RWPE1 (cell line): Measurements from ENCODE around the gene PTPN4.

Source experiments
- CTCF ChIA-PET: fragments of 350-600 bp; sonication (Branson Sonifier 250); formaldehyde crosslinking; extraction: SDS; loops from one replicate; lab custom pipeline; 2021; lab: Yijun Ruan, JAX
- POLR2A ChIA-PET: fragments of 400-600 bp; formaldehyde crosslinking; extraction: SDS; loops from one replicate; lab custom pipeline; 2020; ENCODE audit warnings: antibody characterized with exemption; ENCODE audit not compliant: low non-redundant PET; lab: Yijun Ruan, JAX
- DNase-seq: peaks from one replicate; pipeline ENCODE4 v3.0.0; 2012; ENCODE audit warnings: low spot score
- H3K27ac ChIP-seq: fragments of 450-650 bp; 2 replicates; pipeline ENCODE4 v1.5.1; 2017
- TF ChIP-seq, protein P1 (sequence below): fragments of 450-650 bp; conservative IDR thresholded peaks from 2 replicates; pipeline ENCODE4 v1.5.1; 2017; ENCODE audit warnings: low read depth, mild to moderate bottlenecking

Gene PTPN4

DNA sequence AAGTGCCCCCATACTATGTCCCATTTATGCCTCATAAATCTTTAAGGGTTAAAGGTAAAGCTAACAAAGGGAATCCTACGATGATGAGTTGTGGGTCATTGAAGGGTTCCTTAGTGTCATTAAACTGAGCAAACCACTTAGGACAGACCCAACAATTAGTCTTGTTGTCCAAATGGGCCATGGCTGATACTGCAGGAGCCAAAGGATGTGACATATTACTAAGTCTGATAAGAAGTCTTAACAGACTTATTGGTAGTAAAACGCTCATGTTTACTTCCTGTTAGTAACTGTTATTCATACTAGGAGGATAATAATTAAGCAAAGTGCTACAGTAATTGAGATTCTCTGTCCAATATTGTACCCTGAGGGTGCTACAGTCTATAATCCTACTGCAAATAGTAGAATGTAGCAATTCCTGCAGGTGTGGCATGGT is 96.8 kb downstream of the PTPN4 start:
- no peak overlapping the region for H3K27ac ChIP-seq
- DNase-seq = no peak
- POLR2A ChIA-PET = no interaction called here
- CTCF ChIA-PET = no interaction called here
- TF ChIP-seq, protein P1, sequence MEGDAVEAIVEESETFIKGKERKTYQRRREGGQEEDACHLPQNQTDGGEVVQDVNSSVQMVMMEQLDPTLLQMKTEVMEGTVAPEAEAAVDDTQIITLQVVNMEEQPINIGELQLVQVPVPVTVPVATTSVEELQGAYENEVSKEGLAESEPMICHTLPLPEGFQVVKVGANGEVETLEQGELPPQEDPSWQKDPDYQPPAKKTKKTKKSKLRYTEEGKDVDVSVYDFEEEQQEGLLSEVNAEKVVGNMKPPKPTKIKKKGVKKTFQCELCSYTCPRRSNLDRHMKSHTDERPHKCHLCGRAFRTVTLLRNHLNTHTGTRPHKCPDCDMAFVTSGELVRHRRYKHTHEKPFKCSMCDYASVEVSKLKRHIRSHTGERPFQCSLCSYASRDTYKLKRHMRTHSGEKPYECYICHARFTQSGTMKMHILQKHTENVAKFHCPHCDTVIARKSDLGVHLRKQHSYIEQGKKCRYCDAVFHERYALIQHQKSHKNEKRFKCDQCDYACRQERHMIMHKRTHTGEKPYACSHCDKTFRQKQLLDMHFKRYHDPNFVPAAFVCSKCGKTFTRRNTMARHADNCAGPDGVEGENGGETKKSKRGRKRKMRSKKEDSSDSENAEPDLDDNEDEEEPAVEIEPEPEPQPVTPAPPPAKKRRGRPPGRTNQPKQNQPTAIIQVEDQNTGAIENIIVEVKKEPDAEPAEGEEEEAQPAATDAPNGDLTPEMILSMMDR = no peak

DNA sequence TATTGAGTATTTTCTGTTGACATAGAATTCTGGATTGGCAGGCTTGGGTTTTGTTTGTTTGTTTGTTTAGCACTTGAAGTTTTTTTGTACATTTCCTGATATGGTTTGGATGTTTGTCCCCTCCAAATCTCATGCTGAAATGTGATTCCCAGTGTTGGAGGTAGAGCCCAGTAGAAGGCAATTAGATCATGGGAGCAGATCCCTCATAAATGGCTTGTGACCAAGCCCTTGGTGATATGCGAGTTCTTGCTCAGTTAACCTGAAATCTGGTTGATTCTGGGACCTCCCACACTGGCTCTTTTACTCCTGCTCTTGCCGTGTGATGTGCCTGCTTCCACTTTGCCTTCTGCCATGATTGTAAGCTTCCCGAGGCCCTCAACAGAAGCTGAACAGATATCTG is 98.0 kb downstream of the PTPN4 start:
- TF ChIP-seq, protein P1 = no peak
- H3K27ac ChIP-seq = no peak overlapping the region
- CTCF ChIA-PET = no interaction called here
- POLR2A ChIA-PET = no interaction called here
- DNase-seq = no peak

DNA sequence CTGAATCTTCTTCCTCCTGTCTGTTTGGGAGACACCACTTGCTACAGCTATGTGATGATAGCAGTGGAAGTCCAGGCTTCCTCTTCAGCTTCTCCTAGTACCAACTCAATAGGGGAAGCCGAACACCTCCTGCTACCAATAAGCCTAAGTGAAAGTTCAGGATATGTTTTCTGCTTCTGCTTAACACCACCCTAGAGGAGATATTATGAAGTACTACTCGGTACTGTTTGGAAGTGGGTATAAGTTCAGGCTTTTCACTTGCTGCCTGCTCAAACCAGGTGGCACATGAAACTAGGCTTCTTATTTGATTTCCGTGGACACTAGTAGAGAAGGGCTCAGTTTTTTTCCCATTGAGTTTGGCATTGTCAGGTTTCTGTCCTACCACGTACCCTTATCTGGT is 99.8 kb downstream of the PTPN4 start:
- no peak for DNase-seq

DNA sequence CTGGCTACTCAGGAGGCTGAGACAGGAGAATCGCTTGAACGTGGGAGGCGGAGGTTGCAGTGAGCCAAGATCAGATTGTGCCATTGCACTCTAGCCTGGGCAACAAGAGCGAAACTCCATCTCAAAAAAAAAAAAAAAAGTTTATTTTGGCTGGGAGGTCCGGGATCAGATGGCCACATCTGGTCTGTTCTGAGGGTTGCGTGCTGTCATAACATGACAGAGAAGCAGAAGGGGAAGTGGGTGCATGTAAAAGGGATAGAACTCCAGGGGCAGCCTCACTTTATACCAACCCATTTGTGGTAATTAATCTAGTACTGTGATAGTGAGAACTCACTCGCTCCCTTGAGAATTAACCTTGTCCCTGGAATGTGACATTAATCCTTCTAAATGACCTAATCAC is 101.2 kb downstream of the PTPN4 start:
- CTCF ChIA-PET = no interaction called here
- H3K27ac ChIP-seq = no peak overlapping the region
- POLR2A ChIA-PET = no interaction called here
- TF ChIP-seq, protein P1 = no peak
- DNase-seq = no peak

More for the DNA sequence above, 99.8 kb downstream of the PTPN4 start:
- TF ChIP-seq, protein P1 = no peak
- ChIA-PET POLR2A (interaction anchor here (0.6 kb wide), 1 partner anchor 10 kb away, joined by 4 read pairs; no protein-coding TSS in a partner anchor), CTCF (no interaction called here)
- H3K27ac ChIP-seq = no peak overlapping the region

DNA sequence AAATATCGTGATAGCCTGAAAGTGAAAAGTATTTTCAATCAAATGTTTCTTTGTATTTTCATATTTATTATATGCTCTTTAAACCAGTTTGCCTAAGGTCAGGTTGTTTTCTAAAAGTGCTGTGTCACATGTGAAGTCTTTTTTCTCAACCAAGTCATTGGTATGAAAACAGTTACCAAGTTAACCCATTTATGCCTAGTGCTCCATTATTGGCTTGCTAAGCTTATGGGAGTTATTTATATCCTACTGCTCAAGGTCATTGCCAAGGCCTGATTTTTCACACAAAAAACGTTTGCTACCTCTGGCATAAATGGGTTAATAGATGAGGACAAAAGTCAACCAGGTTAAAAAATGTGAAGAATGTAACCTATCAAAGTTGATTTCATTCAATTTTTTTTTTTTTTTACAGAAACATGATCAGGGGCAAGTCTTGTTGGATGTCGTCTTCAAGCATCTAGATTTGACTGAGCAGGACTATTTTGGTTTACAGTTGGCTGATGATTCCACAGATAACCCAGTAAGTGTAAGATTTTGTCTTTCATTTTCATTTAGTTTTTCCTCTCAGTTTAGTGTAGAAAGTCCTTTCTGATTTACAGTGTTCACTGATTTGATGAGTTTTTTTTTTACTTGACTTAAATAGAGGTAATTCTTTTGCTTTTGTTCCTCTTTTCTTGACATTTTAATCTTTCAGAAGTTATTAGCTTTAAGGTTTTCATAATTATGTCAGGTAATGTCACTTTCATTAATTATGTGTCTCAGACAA is 102.6 kb downstream of the PTPN4 start:
- ChIA-PET CTCF (interaction anchor here (0.6 kb wide), 1 partner anchor 25 kb away, joined by 7 read pairs; no protein-coding TSS in a partner anchor), POLR2A (no interaction called here)
- no peak overlapping the region for H3K27ac ChIP-seq
- TF ChIP-seq, protein P1 = no peak
- no peak for DNase-seq

DNA sequence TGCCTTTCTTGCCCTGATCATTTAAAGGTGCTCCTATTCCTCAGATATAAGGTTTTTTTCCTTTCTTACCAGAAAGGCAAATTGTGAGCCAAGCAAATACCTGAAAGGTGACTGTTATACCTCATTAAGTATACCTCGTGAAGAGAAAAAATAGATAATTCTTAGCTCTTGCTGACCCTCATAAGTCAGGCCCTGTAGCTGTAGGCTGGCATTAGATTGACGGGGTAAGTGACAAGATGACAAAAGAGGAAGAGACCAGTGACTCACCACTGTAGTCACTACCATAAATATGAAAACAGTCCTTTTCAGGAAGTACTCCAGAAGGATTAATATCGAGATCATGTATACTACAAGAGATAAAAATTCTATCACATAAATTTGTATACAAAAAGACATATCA is 104.6 kb downstream of the PTPN4 start:
- POLR2A ChIA-PET = no interaction called here
- DNase-seq = no peak
- TF ChIP-seq, protein P1 = no peak
- no peak overlapping the region for H3K27ac ChIP-seq
- CTCF ChIA-PET = no interaction called here
